WTC11 (cell line): Measurements from ENCODE around the gene THBD.

Source experiments
- ESRRA ChIP-seq: sonication (generic); formaldehyde crosslinking; IDR thresholded peaks from 2 replicates; pipeline ENCODE4 v1.8.1; 2022; ENCODE audit warnings: mild to moderate bottlenecking, missing genetic modification reagents, borderline replicate concordance
- TF ChIP-seq, protein P1 (sequence below): sonication (generic); formaldehyde crosslinking; IDR thresholded peaks from 2 replicates; pipeline ENCODE4 v1.8.1; 2023; ENCODE audit warnings: mild to moderate bottlenecking, missing genetic modification reagents, borderline replicate concordance

DNA sequence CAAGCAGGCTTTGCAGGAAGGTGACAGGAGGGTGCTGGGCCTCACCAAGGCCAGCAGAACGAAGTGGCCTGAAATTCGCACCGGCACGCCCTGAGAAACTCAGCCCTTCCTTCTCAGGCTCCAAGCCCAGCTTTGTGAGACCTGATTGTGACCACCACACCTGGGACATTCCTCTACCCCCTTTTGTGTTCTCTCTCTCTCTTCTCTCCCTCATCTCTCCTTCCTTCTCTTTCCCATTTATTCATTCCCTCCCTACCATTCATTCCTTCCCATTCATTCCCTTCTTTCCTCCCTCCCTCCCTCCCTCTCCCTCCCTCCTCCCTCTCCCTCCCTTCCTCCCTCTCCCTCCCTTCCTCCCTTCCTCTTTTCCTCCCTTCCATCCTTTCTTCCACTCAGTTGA, 27.8 kb upstream of the THBD start:
- TF ChIP-seq, protein P1, sequence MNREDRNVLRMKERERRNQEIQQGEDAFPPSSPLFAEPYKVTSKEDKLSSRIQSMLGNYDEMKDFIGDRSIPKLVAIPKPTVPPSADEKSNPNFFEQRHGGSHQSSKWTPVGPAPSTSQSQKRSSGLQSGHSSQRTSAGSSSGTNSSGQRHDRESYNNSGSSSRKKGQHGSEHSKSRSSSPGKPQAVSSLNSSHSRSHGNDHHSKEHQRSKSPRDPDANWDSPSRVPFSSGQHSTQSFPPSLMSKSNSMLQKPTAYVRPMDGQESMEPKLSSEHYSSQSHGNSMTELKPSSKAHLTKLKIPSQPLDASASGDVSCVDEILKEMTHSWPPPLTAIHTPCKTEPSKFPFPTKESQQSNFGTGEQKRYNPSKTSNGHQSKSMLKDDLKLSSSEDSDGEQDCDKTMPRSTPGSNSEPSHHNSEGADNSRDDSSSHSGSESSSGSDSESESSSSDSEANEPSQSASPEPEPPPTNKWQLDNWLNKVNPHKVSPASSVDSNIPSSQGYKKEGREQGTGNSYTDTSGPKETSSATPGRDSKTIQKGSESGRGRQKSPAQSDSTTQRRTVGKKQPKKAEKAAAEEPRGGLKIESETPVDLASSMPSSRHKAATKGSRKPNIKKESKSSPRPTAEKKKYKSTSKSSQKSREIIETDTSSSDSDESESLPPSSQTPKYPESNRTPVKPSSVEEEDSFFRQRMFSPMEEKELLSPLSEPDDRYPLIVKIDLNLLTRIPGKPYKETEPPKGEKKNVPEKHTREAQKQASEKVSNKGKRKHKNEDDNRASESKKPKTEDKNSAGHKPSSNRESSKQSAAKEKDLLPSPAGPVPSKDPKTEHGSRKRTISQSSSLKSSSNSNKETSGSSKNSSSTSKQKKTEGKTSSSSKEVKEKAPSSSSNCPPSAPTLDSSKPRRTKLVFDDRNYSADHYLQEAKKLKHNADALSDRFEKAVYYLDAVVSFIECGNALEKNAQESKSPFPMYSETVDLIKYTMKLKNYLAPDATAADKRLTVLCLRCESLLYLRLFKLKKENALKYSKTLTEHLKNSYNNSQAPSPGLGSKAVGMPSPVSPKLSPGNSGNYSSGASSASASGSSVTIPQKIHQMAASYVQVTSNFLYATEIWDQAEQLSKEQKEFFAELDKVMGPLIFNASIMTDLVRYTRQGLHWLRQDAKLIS (CRISPR knock-in tag) = no peak
- no peak for TF ChIP-seq ESRRA (CRISPR knock-in tag)
